Lower leg skin (tissue), 3 donors: ENCODE measurements around the gene MRPS33.

Experiments
- CTCF ChIP-seq, 3 donors: fragments of 450-650 bp; IDR thresholded peaks; one replicate each; pipeline ENCODE4 v1.5.1; 2016; ENCODE audit warnings: antibody characterized with exemption in 3 of 3, mild to moderate bottlenecking in 3 of 3, moderate library complexity in 2 of 3
- POLR2A ChIP-seq, 2 donors: fragments of 450-650 bp; IDR thresholded peaks; one replicate each; pipeline ENCODE4 v1.6.1; 2016 to 2017; ENCODE audit warnings: antibody characterized with exemption in 2 of 2, mild to moderate bottlenecking in 1 of 2, moderate library complexity in 1 of 2

- no peak for TF ChIP-seq CTCF (IDR thresholded peaks at IDR 0.05)
- TF ChIP-seq POLR2A (IDR thresholded peaks at IDR 0.05) = no peak
Measured at GRCh38 chr7:141053626-141054025, 38.9 kb upstream of the MRPS33 start.
